Osteocyte (in vitro differentiated cells): ENCODE results near the gene FMO3. TPM values are rescaled to one million over a fixed set of nuclear protein-coding genes. Genes with fewer than 3 reads are reported as not detected.

ENCODE experiments used
- DNase-seq: peaks from one replicate; pipeline ENCODE4 v3.0.0; 2021; ENCODE audit warnings: mixed read lengths; ENCODE audit not compliant: unreplicated experiment; ENCODE audit errors: extremely low spot score
- H3K27ac Mint-ChIP-seq: one replicate; pipeline ENCODE4 v1.8.0; 2021; ENCODE audit warnings: mild to moderate bottlenecking, mixed read lengths; ENCODE audit not compliant: unreplicated experiment
- H3K27me3 Mint-ChIP-seq: one replicate; pipeline ENCODE4 v1.8.0; 2021; ENCODE audit warnings: mixed read lengths; ENCODE audit not compliant: unreplicated experiment
- H3K36me3 Mint-ChIP-seq: one replicate; pipeline ENCODE4 v1.8.0; 2021; ENCODE audit warnings: mixed read lengths; ENCODE audit not compliant: unreplicated experiment
- H3K4me1 Mint-ChIP-seq: one replicate; pipeline ENCODE4 v1.8.0; 2021; ENCODE audit warnings: mixed read lengths; ENCODE audit not compliant: unreplicated experiment
- H3K4me3 Mint-ChIP-seq: one replicate; pipeline ENCODE4 v1.8.0; 2021; ENCODE audit warnings: mild to moderate bottlenecking, moderate library complexity, mixed read lengths; ENCODE audit not compliant: unreplicated experiment
- H3K9me3 Mint-ChIP-seq: one replicate; pipeline ENCODE4 v1.8.0; 2021; ENCODE audit warnings: mixed read lengths; ENCODE audit not compliant: unreplicated experiment
- total RNA-seq: library from RNA; stranded (reverse); gene quantifications from 2 replicates; pipeline ENCODE4 v1.2.1, GENCODE V29; 2021
- TF ChIP-seq, protein P1 (sequence below): fragments of 200-600 bp; sonication (generic); IDR thresholded peaks from 2 replicates; pipeline ENCODE4 v1.5.0; 2021; ENCODE audit warnings: antibody characterized with exemption, mild to moderate bottlenecking, moderate library complexity

Gene FMO3
- total RNA-seq, 1 donor from 2014 or later = 1.0 TPM

DNA sequence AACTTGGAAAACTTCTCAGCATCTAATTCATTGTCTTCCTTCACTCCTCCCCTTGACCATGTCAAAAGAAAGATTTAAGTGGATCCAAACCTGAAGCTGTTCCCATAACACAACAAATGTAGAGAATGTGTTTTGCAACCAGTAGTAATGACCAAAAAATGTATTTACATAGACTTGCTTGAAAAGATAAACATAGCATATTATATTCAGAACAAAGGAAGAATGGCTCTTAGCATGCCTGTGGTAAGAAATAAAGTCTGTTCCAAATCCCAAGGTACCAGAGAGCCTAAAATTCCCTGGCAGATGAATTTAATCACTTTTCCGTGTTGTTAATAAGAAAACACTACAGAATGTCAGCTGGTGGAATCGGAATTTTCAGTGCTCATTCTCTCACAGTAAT lies 36.8 kb downstream of the FMO3 start:
- H3K27me3 Mint-ChIP-seq = no peaks in the 10 kb centered on the region
- H3K27ac Mint-ChIP-seq = peak overlapping the region; percentile 93
- DNase-seq = no peak
- H3K36me3 Mint-ChIP-seq = peaks cover 37% of the 10 kb centered on the region
- peaks cover 46% of the 10 kb centered on the region for H3K4me1 Mint-ChIP-seq
- H3K9me3 Mint-ChIP-seq = peaks cover 33% of the 10 kb centered on the region
- H3K4me3 Mint-ChIP-seq = no peak overlapping the region
- TF ChIP-seq, protein P1, sequence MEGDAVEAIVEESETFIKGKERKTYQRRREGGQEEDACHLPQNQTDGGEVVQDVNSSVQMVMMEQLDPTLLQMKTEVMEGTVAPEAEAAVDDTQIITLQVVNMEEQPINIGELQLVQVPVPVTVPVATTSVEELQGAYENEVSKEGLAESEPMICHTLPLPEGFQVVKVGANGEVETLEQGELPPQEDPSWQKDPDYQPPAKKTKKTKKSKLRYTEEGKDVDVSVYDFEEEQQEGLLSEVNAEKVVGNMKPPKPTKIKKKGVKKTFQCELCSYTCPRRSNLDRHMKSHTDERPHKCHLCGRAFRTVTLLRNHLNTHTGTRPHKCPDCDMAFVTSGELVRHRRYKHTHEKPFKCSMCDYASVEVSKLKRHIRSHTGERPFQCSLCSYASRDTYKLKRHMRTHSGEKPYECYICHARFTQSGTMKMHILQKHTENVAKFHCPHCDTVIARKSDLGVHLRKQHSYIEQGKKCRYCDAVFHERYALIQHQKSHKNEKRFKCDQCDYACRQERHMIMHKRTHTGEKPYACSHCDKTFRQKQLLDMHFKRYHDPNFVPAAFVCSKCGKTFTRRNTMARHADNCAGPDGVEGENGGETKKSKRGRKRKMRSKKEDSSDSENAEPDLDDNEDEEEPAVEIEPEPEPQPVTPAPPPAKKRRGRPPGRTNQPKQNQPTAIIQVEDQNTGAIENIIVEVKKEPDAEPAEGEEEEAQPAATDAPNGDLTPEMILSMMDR = no peak

DNA sequence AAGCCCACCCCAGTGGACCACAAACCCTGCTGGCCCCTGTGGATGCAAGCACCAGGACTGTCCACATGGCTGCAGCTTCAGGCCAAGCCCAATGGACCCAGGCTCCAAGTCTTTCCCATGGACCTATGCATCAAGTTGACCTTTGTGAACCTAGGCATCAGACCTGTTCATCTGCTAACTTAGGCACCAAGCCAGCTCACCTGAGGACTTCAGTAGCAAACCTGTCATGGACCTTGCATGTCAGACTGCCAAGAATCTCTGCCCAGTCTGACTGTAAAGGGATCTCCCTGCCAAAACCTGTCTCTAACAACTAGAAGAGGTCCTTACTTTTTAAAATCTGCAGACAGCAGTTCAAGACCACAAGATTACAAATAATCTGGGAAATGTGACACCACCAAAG lies 37.8 kb downstream of the FMO3 start:
- H3K4me1 Mint-ChIP-seq = peaks cover 38% of the 10 kb centered on the region
- H3K27me3 Mint-ChIP-seq = no peaks in the 10 kb centered on the region
- peaks cover 41% of the 10 kb centered on the region for H3K36me3 Mint-ChIP-seq
- peaks cover 29% of the 10 kb centered on the region for H3K9me3 Mint-ChIP-seq
- peak overlapping the region; percentile 93 for H3K27ac Mint-ChIP-seq
- DNase-seq = no peak
- no peak overlapping the region for H3K4me3 Mint-ChIP-seq
- TF ChIP-seq, protein P1 = no peak

DNA sequence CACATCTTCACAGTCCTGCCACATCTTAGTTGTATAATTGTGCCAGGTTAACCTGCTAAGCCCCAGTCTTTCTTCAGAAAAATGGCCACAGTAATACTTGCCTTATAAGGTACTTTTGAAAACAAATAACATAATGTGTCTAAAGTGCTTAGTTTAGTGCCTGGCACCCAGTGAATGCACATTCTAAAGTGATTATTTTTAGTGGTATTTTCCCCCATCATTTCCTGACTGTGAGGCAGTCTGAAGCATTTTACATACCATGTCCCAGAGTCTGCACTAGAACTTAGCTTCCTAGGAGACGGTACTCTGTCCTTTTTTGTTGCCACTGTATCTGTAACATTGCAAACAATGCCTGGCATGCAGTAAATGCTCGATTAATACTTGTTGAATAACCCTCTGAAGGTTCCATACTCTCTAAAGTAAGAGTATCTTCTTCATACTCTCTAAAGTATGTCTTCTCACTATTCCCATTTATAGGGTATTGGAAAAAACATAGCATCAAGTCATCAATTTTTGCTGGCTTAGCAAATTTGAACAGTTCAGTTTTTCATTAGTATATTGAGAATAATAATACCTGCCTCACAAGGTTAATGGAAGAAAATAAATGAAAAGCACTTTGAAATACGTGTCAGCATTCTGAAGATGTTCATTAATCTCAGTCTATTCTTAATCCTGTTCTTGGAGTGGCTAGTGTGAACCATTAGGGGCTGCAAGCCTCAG lies 43.7 kb downstream of the FMO3 start:
- peaks cover 44% of the 10 kb centered on the region for H3K4me1 Mint-ChIP-seq
- no peak for DNase-seq
- peaks cover 31% of the 10 kb centered on the region for H3K36me3 Mint-ChIP-seq
- TF ChIP-seq, protein P1 = no peak
- H3K4me3 Mint-ChIP-seq = no peak overlapping the region
- H3K9me3 Mint-ChIP-seq = peaks cover 20% of the 10 kb centered on the region
- peaks cover 4% of the 10 kb centered on the region for H3K27me3 Mint-ChIP-seq
- peak overlapping the region; percentile 59 for H3K27ac Mint-ChIP-seq

DNA sequence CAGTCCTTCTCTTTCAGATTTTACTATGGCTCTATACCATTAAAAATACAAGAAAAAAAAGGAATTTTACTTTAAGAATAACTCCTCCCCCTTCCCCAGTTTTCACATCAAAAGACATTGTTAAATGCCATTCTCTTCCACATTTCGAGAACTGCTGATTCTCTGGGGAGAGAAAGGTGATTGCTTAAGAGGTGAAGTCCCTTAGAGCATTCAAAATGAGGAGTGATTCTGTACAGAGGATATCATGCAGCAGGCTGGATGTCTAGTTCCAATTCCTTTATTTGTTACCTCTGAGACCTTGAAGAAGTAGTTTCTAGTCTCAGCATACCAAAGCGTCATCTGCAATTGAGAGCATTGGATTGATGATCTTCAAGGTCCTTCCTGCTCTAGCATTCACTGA lies 46.9 kb downstream of the FMO3 start:
- Mint-ChIP-seq H3K36me3 (peaks cover 10% of the 10 kb centered on the region), H3K9me3 (no peaks in the 10 kb centered on the region), H3K27ac (peak overlapping the region; percentile 36), H3K27me3 (peaks cover 4% of the 10 kb centered on the region), H3K4me1 (peaks cover 73% of the 10 kb centered on the region), H3K4me3 (no peak overlapping the region)
- no peak for DNase-seq
- TF ChIP-seq, protein P1 = no peak

DNA sequence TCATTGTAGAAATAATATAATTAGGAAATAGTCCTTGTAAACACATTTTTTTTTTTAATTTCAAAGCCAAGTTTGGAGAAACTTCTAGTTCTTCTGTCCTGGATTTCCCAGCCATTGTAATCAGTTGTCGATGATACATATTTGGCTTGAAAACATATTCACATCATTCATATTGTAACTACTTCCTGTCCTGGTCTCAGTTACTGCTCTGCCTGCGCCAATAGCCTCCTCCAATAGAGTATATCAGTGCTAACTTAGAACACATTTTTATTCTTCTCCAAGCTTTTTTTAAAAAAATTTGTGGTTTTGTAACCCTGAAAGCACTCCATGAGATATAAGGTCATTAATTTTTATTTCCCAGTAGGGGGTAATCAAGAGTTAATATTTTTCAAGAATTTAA lies 48.3 kb downstream of the FMO3 start:
- peaks cover 5% of the 10 kb centered on the region for H3K36me3 Mint-ChIP-seq
- H3K9me3 Mint-ChIP-seq = no peaks in the 10 kb centered on the region
- peaks cover 4% of the 10 kb centered on the region for H3K27me3 Mint-ChIP-seq
- H3K27ac Mint-ChIP-seq = no peak overlapping the region
- no peak for DNase-seq
- TF ChIP-seq, protein P1 = no peak
- no peak overlapping the region for H3K4me3 Mint-ChIP-seq
- peaks cover 84% of the 10 kb centered on the region for H3K4me1 Mint-ChIP-seq
